SK-N-SH (cell line): ENCODE measurements around the gene SIRT2. TPM values are rescaled to one million over a fixed set of nuclear protein-coding genes. Genes with fewer than 3 reads are reported as not detected.

ENCODE experiments used
- CTCF ChIA-PET: fragments of 300-600, 350-600 bp; formaldehyde crosslinking; extraction: SDS; loops from one replicate; lab custom pipeline; 2021; lab: Yijun Ruan, JAX
- POLR2A ChIA-PET: fragments of 350-600 bp; sonication (Branson Sonifier 250); formaldehyde crosslinking; extraction: SDS; loops from one replicate; lab custom pipeline; 2020; ENCODE audit warnings: antibody characterized with exemption, inconsistent platforms; lab: Yijun Ruan, JAX
- DNase-seq: peaks from one replicate; pipeline ENCODE4 v3.0.0; 2012
- H2AFZ ChIP-seq: fragments of 200-600 bp; sonication (generic); 2 replicates; pipeline ENCODE4 v1.8.1; 2016; ENCODE audit warnings: antibody characterized with exemption, mild to moderate bottlenecking, low read depth
- H3F3A ChIP-seq: fragments of 200-600 bp; sonication (generic); replicated peaks from 2 replicates; pipeline ENCODE3; 2016; ENCODE audit warnings: antibody characterized with exemption, mild to moderate bottlenecking; ENCODE audit not compliant: insufficient read depth
- H3K27ac ChIP-seq, 2 experiments: fragments of 200-500 bp in 1 of 2; fragments of 200-600 bp in 1 of 2; sonication (Bioruptor generic) in 1 of 2; sonication (generic), shearing (Covaris generic) in 1 of 2; 2 replicates each; pipeline versions ENCODE4 v1.5.1 to v1.6.1; 2014 to 2016; ENCODE audit warnings: low read depth in 2 of 2, inconsistent platforms in 1 of 2, low read length in 1 of 2, mild to moderate bottlenecking in 1 of 2, mixed read lengths in 1 of 2
- H3K27me3 ChIP-seq: fragments of 200-600 bp; sonication (generic), shearing (Covaris generic); 2 replicates; pipeline ENCODE4 v1.6.1; 2016; ENCODE audit warnings: mixed run types; ENCODE audit not compliant: insufficient read depth
- H3K36me3 ChIP-seq, 2 experiments: fragments of 200-500 bp in 1 of 2; fragments of 200-600 bp in 1 of 2; sonication (Bioruptor generic) in 1 of 2; sonication (generic) in 1 of 2; replicated peaks in 1 of 2; 2 replicates each; pipeline versions ENCODE3 to v1.5.1; 2014 to 2016; ENCODE audit warnings: low read length in 1 of 2, mild to moderate bottlenecking in 1 of 2; ENCODE audit not compliant: insufficient read depth in 2 of 2, control insufficient read depth in 1 of 2
- H3K4me1 ChIP-seq, 2 experiments: fragments of 200-500 bp in 1 of 2; fragments of 200-600 bp in 1 of 2; sonication (Bioruptor generic) in 1 of 2; sonication (generic), shearing (Covaris generic) in 1 of 2; 2 replicates each; pipeline versions ENCODE4 v1.5.1 to v1.6.1; 2014 to 2016; ENCODE audit warnings: low read depth in 1 of 2, low read length in 1 of 2, mixed run types in 1 of 2; ENCODE audit not compliant: insufficient read depth in 2 of 2, control insufficient read depth in 1 of 2
- H3K4me2 ChIP-seq: fragments of 200-600 bp; sonication (generic), shearing (Covaris generic); 2 replicates; pipeline ENCODE4 v1.6.1; 2017; ENCODE audit warnings: mixed run types
- H3K4me3 ChIP-seq, 2 experiments: fragments of 200-500 bp in 1 of 2; fragments of 200-600 bp in 1 of 2; sonication (Bioruptor generic) in 1 of 2; sonication (generic), shearing (Covaris generic) in 1 of 2; 2 replicates each; pipeline versions ENCODE4 v1.5.1 to v1.8.1; 2014 to 2016; ENCODE audit warnings: low read depth in 2 of 2, inconsistent platforms in 1 of 2, low read length in 1 of 2, mild to moderate bottlenecking in 1 of 2, mixed read lengths in 1 of 2, moderate library complexity in 1 of 2
- H3K79me2 ChIP-seq: fragments of 200-600 bp; sonication (generic); 2 replicates; pipeline ENCODE4 v1.8.1; 2017; ENCODE audit warnings: mild to moderate bottlenecking; ENCODE audit not compliant: insufficient read depth
- H3K9ac ChIP-seq: fragments of 200-600 bp; sonication (generic); 2 replicates; pipeline ENCODE4 v1.6.1; 2017; ENCODE audit warnings: mixed run types
- H3K9me2 ChIP-seq: fragments of 200-600 bp; sonication (generic); 2 replicates; pipeline ENCODE4 v1.6.1; 2017; ENCODE audit warnings: mixed run types
- H3K9me3 ChIP-seq: fragments of 200-600 bp; sonication (generic); 2 replicates; pipeline ENCODE4 v1.6.1; 2017; ENCODE audit warnings: mixed run types, mild to moderate bottlenecking, moderate library complexity
- H4K20me1 ChIP-seq: fragments of 200-600 bp; sonication (generic); 2 replicates; pipeline ENCODE4 v1.6.1; 2017; ENCODE audit warnings: mild to moderate bottlenecking, mixed run types; ENCODE audit not compliant: insufficient read depth
- EP300 ChIP-seq, 2 experiments: IDR thresholded peaks; 2 replicates each; pipeline versions ENCODE4 v1.4.0 to v1.6.1; 2012; ENCODE audit warnings: borderline replicate concordance in 1 of 2, low read depth in 1 of 2, low read length in 1 of 2
- EZH2phosphoT487 ChIP-seq: fragments of 200-600 bp; sonication (generic); IDR thresholded peaks from 2 replicates; pipeline ENCODE4 v1.6.1; 2017; ENCODE audit warnings: low read depth, mixed run types, mild to moderate bottlenecking, antibody characterized with exemption, moderate library complexity, borderline replicate concordance
- GABPA ChIP-seq: IDR thresholded peaks from 2 replicates; pipeline ENCODE4 v1.4.0; 2012; ENCODE audit warnings: low read depth, mild to moderate bottlenecking
- JUND ChIP-seq: IDR thresholded peaks from 2 replicates; pipeline ENCODE4 v1.4.0; 2012
- MEF2A ChIP-seq: IDR thresholded peaks from 2 replicates; pipeline ENCODE4 v1.4.0; 2012; ENCODE audit warnings: low read depth, borderline replicate concordance
- MXI1 ChIP-seq: IDR thresholded peaks from 2 replicates; pipeline ENCODE4 v1.6.1; 2012; ENCODE audit warnings: mild to moderate bottlenecking, low read depth, low read length, improper control_type of control experiment
- RAD21 ChIP-seq: IDR thresholded peaks from 2 replicates; pipeline ENCODE4 v1.6.1; 2012; ENCODE audit warnings: mild to moderate bottlenecking, low read length
- RCOR1 ChIP-seq: fragments of 150-350 bp; IDR thresholded peaks from 2 replicates; pipeline ENCODE4 v1.6.1; 2017; ENCODE audit warnings: antibody characterized with exemption, low read length
- RFX5 ChIP-seq: IDR thresholded peaks from 2 replicates; pipeline ENCODE4 v1.6.1; 2012; ENCODE audit warnings: mild to moderate bottlenecking, improper control_type of control experiment, low read length
- RXRA ChIP-seq: IDR thresholded peaks from 2 replicates; pipeline ENCODE4 v1.4.0; 2012; ENCODE audit warnings: low read depth, mild to moderate bottlenecking, borderline replicate concordance
- SIN3A ChIP-seq: IDR thresholded peaks from 2 replicates; pipeline ENCODE4 v1.6.1; 2012; ENCODE audit warnings: low read depth, mild to moderate bottlenecking, low read length, moderate library complexity, borderline replicate concordance
- TCF12 ChIP-seq: IDR thresholded peaks from 2 replicates; pipeline ENCODE4 v1.4.0; 2012
- TEAD4 ChIP-seq: IDR thresholded peaks from 2 replicates; pipeline ENCODE4 v1.4.0; 2012; ENCODE audit warnings: mild to moderate bottlenecking, borderline replicate concordance; ENCODE audit not compliant: insufficient read depth
- YY1 ChIP-seq: IDR thresholded peaks from 2 replicates; pipeline ENCODE4 v1.4.0; 2012; ENCODE audit warnings: low read depth, mild to moderate bottlenecking
- WGBS: methylation state at CpG from one replicate; pipeline ENCODE4 v1.1.6; 2017; ENCODE audit warnings: low lambda C conversion rate; 5-methylcytosine and 5-hydroxymethylcytosine counted together
- polyA plus RNA-seq, 3 experiments: library from polyadenylated mRNA; depleted of rRNA; stranded (reverse); fragments of >200 nt; gene quantifications; 2 replicates each; pipeline ENCODE4 v1.2.3, GENCODE V29; 2012
- TF ChIP-seq, protein P1 (sequence below): IDR thresholded peaks from 2 replicates; pipeline ENCODE4 v1.6.1; 2012; ENCODE audit warnings: mild to moderate bottlenecking, low read depth, low read length, moderate library complexity
- TF ChIP-seq, protein P2 (sequence below): fragments of 200-600 bp; sonication (generic); IDR thresholded peaks from 2 replicates; pipeline ENCODE4 v1.6.1; 2017; ENCODE audit warnings: antibody characterized with exemption, mild to moderate bottlenecking, moderate library complexity
- TF ChIP-seq, protein P3 (sequence below): fragments of 150-350 bp; IDR thresholded peaks from 2 replicates; pipeline ENCODE4 v1.6.1; 2017; ENCODE audit warnings: antibody characterized with exemption, low read length, low read depth, borderline replicate concordance

SIRT2 gene
- polyA plus RNA-seq, 1 of the 3 experiments (the other 2 are of a cell fraction): 39.3 TPM

DNA sequence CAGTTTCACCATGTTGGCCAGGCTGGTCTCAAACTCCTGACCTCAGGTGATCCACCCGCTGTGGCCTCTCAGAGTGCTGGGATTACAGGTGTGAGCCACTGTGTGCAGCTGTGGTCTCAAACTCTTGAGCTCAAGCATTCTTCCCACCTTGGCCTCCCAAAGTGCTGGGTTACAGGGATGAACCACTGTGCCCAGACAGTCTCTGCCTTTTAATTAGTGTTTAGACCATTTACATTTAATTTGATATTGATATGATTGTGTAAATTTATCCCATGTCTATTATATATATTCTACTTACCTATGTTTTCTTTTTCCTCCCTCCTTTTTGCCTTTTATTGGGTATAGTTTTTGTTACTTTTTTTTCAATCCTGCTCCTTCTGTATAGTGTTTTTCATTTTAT lies 2.3 kb upstream of the SIRT2 start:
- peaks cover 4% of the 10 kb centered on the region for H3F3A ChIP-seq
- no peaks in the 10 kb centered on the region for H3K9me2 ChIP-seq
- H3K27me3 ChIP-seq: no peaks in the 10 kb centered on the region
- H3K27ac ChIP-seq: no peak overlapping the region
- POLR2A ChIA-PET: no interaction called here
- H3K79me2 ChIP-seq: peaks cover 43% of the 10 kb centered on the region
- no peaks in the 10 kb centered on the region for H3K9me3 ChIP-seq
- no peak overlapping the region for H3K9ac ChIP-seq
- H3K4me1 ChIP-seq: peaks cover 0 to 9% of the 10 kb centered on the region in 2 experiments; a peak in 2 of 4 replicates
- no peak overlapping the region for H3K4me2 ChIP-seq
- no peak for DNase-seq
- no peaks in the 10 kb centered on the region for H4K20me1 ChIP-seq
- CTCF ChIA-PET: interaction anchor here (2.4 to 2.8 kb wide), 2 partner anchors 14 to 29 kb away, joined by 8 to 19 read pairs; partner anchors contain the start of genes MRPS12 and SARS2
- 100% methylated on average over 1 of the region's 1 CpG for WGBS
- no peak overlapping the region for H3K4me3 ChIP-seq
- TF ChIP-seq EZH2phosphoT487 (no peak), EP300 (IDR thresholded peaks at IDR 0.05; ENCODE audit: borderline replicate concordance in 1 of 2, low read depth in 1 of 2, low read length in 1 of 2) (no peak), SIN3A (no peak), MXI1 (no peak), TCF12 (no peak)
- TF ChIP-seq, protein P1, sequence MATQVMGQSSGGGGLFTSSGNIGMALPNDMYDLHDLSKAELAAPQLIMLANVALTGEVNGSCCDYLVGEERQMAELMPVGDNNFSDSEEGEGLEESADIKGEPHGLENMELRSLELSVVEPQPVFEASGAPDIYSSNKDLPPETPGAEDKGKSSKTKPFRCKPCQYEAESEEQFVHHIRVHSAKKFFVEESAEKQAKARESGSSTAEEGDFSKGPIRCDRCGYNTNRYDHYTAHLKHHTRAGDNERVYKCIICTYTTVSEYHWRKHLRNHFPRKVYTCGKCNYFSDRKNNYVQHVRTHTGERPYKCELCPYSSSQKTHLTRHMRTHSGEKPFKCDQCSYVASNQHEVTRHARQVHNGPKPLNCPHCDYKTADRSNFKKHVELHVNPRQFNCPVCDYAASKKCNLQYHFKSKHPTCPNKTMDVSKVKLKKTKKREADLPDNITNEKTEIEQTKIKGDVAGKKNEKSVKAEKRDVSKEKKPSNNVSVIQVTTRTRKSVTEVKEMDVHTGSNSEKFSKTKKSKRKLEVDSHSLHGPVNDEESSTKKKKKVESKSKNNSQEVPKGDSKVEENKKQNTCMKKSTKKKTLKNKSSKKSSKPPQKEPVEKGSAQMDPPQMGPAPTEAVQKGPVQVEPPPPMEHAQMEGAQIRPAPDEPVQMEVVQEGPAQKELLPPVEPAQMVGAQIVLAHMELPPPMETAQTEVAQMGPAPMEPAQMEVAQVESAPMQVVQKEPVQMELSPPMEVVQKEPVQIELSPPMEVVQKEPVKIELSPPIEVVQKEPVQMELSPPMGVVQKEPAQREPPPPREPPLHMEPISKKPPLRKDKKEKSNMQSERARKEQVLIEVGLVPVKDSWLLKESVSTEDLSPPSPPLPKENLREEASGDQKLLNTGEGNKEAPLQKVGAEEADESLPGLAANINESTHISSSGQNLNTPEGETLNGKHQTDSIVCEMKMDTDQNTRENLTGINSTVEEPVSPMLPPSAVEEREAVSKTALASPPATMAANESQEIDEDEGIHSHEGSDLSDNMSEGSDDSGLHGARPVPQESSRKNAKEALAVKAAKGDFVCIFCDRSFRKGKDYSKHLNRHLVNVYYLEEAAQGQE: no peak
- TF ChIP-seq, protein P2, sequence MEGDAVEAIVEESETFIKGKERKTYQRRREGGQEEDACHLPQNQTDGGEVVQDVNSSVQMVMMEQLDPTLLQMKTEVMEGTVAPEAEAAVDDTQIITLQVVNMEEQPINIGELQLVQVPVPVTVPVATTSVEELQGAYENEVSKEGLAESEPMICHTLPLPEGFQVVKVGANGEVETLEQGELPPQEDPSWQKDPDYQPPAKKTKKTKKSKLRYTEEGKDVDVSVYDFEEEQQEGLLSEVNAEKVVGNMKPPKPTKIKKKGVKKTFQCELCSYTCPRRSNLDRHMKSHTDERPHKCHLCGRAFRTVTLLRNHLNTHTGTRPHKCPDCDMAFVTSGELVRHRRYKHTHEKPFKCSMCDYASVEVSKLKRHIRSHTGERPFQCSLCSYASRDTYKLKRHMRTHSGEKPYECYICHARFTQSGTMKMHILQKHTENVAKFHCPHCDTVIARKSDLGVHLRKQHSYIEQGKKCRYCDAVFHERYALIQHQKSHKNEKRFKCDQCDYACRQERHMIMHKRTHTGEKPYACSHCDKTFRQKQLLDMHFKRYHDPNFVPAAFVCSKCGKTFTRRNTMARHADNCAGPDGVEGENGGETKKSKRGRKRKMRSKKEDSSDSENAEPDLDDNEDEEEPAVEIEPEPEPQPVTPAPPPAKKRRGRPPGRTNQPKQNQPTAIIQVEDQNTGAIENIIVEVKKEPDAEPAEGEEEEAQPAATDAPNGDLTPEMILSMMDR: no peak
- peaks cover 0 to 5% of the 10 kb centered on the region in 2 experiments for H3K36me3 ChIP-seq
- H2AFZ ChIP-seq: no peak overlapping the region

DNA sequence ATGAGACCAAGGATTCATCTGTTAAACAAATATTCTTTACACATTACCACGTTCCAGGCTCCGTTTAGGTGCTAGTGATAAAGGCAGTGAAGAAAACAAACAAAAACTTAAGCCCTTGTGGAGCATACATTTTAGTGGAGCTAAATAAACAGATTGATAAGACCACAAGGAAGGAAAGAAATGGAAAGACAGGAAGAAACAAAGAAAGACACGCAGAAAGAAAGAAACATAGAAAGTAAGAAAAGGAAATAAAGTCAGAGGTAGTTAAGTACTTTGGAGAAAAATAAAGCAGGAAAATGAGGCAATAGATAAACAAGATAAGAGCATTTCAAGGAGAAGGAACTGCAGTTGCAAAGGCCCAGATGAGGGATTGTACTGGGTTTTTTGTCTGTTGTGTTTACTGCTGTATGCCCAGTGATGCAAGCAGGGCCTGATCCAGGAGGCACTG lies 1.3 kb upstream of the SIRT2 start:
- no peak for DNase-seq
- Histone ChIP-seq H3K79me2 (peaks cover 43% of the 10 kb centered on the region), H3K27ac (peak overlapping the region; percentile 51 to 77; a peak in 3 of 4 replicates)
- TF ChIP-seq YY1 (no peak), GABPA (no peak), RCOR1 (no peak), MEF2A (no peak), RXRA (no peak), RAD21 (no peak), JUND (no peak), TEAD4 (no peak), RFX5 (no peak), MXI1 (no peak)
- TF ChIP-seq, protein P3, sequence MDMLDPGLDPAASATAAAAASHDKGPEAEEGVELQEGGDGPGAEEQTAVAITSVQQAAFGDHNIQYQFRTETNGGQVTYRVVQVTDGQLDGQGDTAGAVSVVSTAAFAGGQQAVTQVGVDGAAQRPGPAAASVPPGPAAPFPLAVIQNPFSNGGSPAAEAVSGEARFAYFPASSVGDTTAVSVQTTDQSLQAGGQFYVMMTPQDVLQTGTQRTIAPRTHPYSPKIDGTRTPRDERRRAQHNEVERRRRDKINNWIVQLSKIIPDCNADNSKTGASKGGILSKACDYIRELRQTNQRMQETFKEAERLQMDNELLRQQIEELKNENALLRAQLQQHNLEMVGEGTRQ: no peak
- TF ChIP-seq, all 33 proteins: peak for 0
- Histone ChIP-seq H3K4me2 (peak overlapping the region; percentile 88), H4K20me1 (no peaks in the 10 kb centered on the region), H3K36me3 (peaks cover 0 to 5% of the 10 kb centered on the region in 2 experiments), H3K4me3 (peak overlapping the region; percentile 66 to 92), H3F3A (peaks cover 4% of the 10 kb centered on the region), H3K9ac (peak overlapping the region; percentile 81), H3K9me2 (no peaks in the 10 kb centered on the region), H2AFZ (peak overlapping the region; percentile 88; the same call in 1 of the 2 replicates), H3K4me1 (peaks cover 0 to 9% of the 10 kb centered on the region in 2 experiments; a peak in 2 of 4 replicates), H3K27me3 (no peaks in the 10 kb centered on the region), H3K9me3 (no peaks in the 10 kb centered on the region)
- CTCF ChIA-PET: interaction anchor here (0.9 to 2.8 kb wide), 8 partner anchors 13 to 495 kb away, joined by 3 to 19 read pairs (median 4); partner anchors contain the start of genes MRPS12 and SARS2
- POLR2A ChIA-PET: interaction anchor here (1.6 kb wide), 1 partner anchor 38 kb away, joined by 3 read pairs; no protein-coding TSS in a partner anchor
- 59% methylated on average over 3 of the region's 3 CpGs for whole genome bisulfite sequencing
